ENCODE measurements around the gene CD2AP. TPM values are rescaled to one million over a fixed set of nuclear protein-coding genes. Genes with fewer than 3 reads are reported as not detected.
"Not testable (repeated sequence)": the region's sequence is repeated elsewhere in the genome, so short reads cannot be mapped to it uniquely, and the experiment has no call there.

CD2AP gene
- total RNA-seq, 1 donor from 2014 or later, result 34.9 TPM

- H3K9me3 Mint-ChIP-seq, result no peaks in the 10 kb centered on the region
- peaks cover 45% of the 10 kb centered on the region for H3K4me1 Mint-ChIP-seq
- H3K4me3 Mint-ChIP-seq, result peak overlapping the region; percentile 99
- no peaks in the 10 kb centered on the region for H3K27me3 Mint-ChIP-seq (ENCODE audit: low read depth)
- peak overlapping the region; percentile 99 for H3K27ac Mint-ChIP-seq
- DNase-seq (ENCODE audit: low spot score in 2 of 2, unreplicated experiment in 2 of 2), result no peak
- no peak for TF ChIP-seq CTCF (IDR thresholded peaks at IDR 0.05; ENCODE audit: unreplicated experiment)
- no peaks in the 10 kb centered on the region for H3K36me3 Mint-ChIP-seq
Observed at GRCh38 chr6:47478233-47479139, 897 bp downstream of the CD2AP start.

- no peak for TF ChIP-seq CTCF (IDR thresholded peaks at IDR 0.05; ENCODE audit: unreplicated experiment)
- H3K27me3 Mint-ChIP-seq (ENCODE audit: low read depth), result no peaks in the 10 kb centered on the region
- H3K36me3 Mint-ChIP-seq, result no peaks in the 10 kb centered on the region
- no peaks in the 10 kb centered on the region for H3K9me3 Mint-ChIP-seq
- DNase-seq (ENCODE audit: low spot score in 2 of 2, unreplicated experiment in 2 of 2), result no peak
- peaks cover 51% of the 10 kb centered on the region for H3K4me1 Mint-ChIP-seq
- H3K4me3 Mint-ChIP-seq, result peak overlapping the region; percentile 99
- H3K27ac Mint-ChIP-seq, result peak overlapping the region; percentile 99
Observed at GRCh38 chr6:47479140-47479508, 1.5 kb downstream of the CD2AP start.

- TF ChIP-seq CTCF (IDR thresholded peaks at IDR 0.05; ENCODE audit: unreplicated experiment), result no peak
- no peaks in the 10 kb centered on the region for H3K36me3 Mint-ChIP-seq
- H3K4me1 Mint-ChIP-seq, result peaks cover 58% of the 10 kb centered on the region
- H3K27ac Mint-ChIP-seq, result peak overlapping the region; percentile 81
- DNase-seq (ENCODE audit: low spot score in 2 of 2, unreplicated experiment in 2 of 2), result no peak
- H3K27me3 Mint-ChIP-seq (ENCODE audit: low read depth), result no peaks in the 10 kb centered on the region
- peak overlapping the region; percentile 99 for H3K4me3 Mint-ChIP-seq
- no peaks in the 10 kb centered on the region for H3K9me3 Mint-ChIP-seq
Observed at GRCh38 chr6:47479874-47480273, 2.3 kb downstream of the CD2AP start.

DNA sequence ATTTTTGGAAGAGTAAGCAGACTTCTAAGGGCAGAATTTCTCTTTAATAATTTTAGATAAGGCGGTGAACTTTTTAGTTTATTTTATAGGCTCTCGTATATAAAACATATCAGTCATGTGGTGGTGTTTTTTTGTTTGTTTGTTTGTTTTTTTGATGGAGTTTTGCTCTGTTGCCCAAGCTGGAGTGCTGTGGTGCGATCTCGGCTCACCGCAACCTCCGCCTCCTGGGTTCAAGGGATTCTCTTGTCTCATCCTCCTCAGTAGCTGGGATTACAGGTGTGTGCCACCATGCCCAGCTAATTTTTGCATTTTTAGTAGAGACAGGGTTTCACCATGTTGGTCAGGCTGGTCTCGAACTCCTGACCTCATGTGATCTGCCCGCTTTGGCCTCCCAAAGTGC, 3.6 kb downstream of the CD2AP start:
- not testable (repeated sequence) for H3K27me3 Mint-ChIP-seq (ENCODE audit: low read depth); H3K4me3 Mint-ChIP-seq; H3K9me3 Mint-ChIP-seq; H3K27ac Mint-ChIP-seq; H3K36me3 Mint-ChIP-seq; DNase-seq (ENCODE audit: low spot score in 2 of 2, unreplicated experiment in 2 of 2)
- peaks cover 61% of the 10 kb centered on the region for H3K4me1 Mint-ChIP-seq

DNA sequence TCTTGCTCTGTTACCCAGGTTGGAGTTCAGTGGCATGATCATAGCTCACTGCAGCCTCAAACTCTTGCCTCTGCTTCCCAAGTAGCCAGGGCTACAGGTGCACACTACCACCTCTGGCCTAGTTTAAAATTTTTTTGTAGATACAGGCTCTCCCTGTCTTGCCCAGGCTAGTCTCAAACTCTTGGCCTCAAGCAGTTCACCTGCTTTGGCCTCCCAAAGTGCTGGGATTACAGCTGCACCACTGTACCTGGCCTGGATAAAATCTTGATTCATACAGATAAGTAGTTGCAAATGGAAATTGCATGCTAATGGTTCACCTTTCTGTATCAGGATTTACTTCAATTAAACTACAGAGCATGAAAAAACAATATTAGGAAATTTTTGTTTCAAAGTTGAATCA, 4.2 kb downstream of the CD2AP start:
- Mint-ChIP-seq H3K9me3 (no peaks in the 10 kb centered on the region), H3K27ac (no peak overlapping the region), H3K4me3 (no peak overlapping the region), H3K36me3 (no peaks in the 10 kb centered on the region), H3K4me1 (peaks cover 61% of the 10 kb centered on the region), H3K27me3 (ENCODE audit: low read depth) (no peaks in the 10 kb centered on the region)
- DNase-seq (ENCODE audit: low spot score in 2 of 2, unreplicated experiment in 2 of 2), result no peak
- no peak for TF ChIP-seq CTCF (IDR thresholded peaks at IDR 0.05; ENCODE audit: unreplicated experiment)

- H3K27ac Mint-ChIP-seq, result peak overlapping the region; percentile 83
Observed at GRCh38 chr6:47483516-47483852, 5.9 kb downstream of the CD2AP start.

More at GRCh38 chr6:47483516-47483852, 5.9 kb downstream of the CD2AP start:
- Mint-ChIP-seq H3K9me3 (no peaks in the 10 kb centered on the region), H3K27me3 (ENCODE audit: low read depth) (no peaks in the 10 kb centered on the region), H3K36me3 (no peaks in the 10 kb centered on the region), H3K4me3 (no peak overlapping the region), H3K4me1 (peaks cover 61% of the 10 kb centered on the region)
- TF ChIP-seq CTCF (IDR thresholded peaks at IDR 0.05; ENCODE audit: unreplicated experiment), result no peak
- DNase-seq (ENCODE audit: low spot score in 2 of 2, unreplicated experiment in 2 of 2), result no peak

Data from mesothelial cell of epicardium (in vitro differentiated cells).